Transverse colon (tissue), 4 donors: ENCODE results near the gene CCDC73.

ENCODE experiments used
- CTCF ChIP-seq, 5 experiments: fragments of 200-600 bp in 3 of 5; fragments of 450-650 bp in 2 of 5; sonication (generic) in 3 of 5; IDR thresholded peaks; 1 replicate in 2 of 5; 2 replicates in 3 of 5; pipeline ENCODE4 v1.5.1; 2016 to 2017; ENCODE audit warnings: antibody characterized with exemption in 5 of 5, inconsistent platforms in 3 of 5, mild to moderate bottlenecking in 2 of 5, moderate library complexity in 1 of 5
- EP300 ChIP-seq: sonication (generic); formaldehyde crosslinking; IDR thresholded peaks from one replicate; pipeline ENCODE4 v1.6.1; 2017; ENCODE audit warnings: antibody characterized with exemption, low read depth
- POLR2A ChIP-seq: fragments of 450-650 bp; IDR thresholded peaks from one replicate; pipeline ENCODE4 v1.6.1; 2016; ENCODE audit warnings: antibody characterized with exemption, mild to moderate bottlenecking, moderate library complexity
- POLR2AphosphoS5 ChIP-seq, 3 donors: sonication (generic); formaldehyde crosslinking; IDR thresholded peaks; one replicate each; pipeline ENCODE4 v1.6.1; 2016; ENCODE audit warnings: antibody characterized with exemption in 3 of 3

GRCh38 chr11:32790916-32791315 lies 3.5 kb downstream of the CCDC73 start:
- TF ChIP-seq CTCF (IDR thresholded peaks at IDR 0.05) (no peak), POLR2A (no peak), EP300 (no peak), POLR2AphosphoS5 (IDR thresholded peaks at IDR 0.05) (no peak)
